Activated CD4-positive, alpha-beta T cell treated with anti-CD3 and anti-CD28 coated beads for 4 hours (primary cell): ENCODE measurements around the gene MAPT.
A peak's percentile ranks its signal among the peaks of the same experiment; 100 is the strongest.
"Not testable (repeated sequence)": the region's sequence is repeated elsewhere in the genome, so short reads cannot be mapped to it uniquely, and the experiment has no call there.

Source experiments
- DNase-seq, 2 donors: peaks; one replicate each; pipeline ENCODE4 v3.0.0-alpha.2; 2020

Gene MAPT

DNA sequence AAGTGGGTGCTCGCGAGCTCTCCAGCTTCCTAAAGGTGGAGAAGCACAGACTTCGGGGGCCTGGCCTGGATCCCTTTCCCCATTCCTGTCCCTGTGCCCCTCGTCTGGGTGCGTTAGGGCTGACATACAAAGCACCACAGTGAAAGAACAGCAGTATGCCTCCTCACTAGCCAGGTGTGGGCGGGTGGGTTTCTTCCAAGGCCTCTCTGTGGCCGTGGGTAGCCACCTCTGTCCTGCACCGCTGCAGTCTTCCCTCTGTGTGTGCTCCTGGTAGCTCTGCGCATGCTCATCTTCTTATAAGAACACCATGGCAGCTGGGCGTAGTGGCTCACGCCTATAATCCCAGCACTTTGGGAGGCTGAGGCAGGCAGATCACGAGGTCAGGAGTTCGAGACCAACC is 102.8 kb downstream of the MAPT start:
- no peak for DNase-seq

DNA sequence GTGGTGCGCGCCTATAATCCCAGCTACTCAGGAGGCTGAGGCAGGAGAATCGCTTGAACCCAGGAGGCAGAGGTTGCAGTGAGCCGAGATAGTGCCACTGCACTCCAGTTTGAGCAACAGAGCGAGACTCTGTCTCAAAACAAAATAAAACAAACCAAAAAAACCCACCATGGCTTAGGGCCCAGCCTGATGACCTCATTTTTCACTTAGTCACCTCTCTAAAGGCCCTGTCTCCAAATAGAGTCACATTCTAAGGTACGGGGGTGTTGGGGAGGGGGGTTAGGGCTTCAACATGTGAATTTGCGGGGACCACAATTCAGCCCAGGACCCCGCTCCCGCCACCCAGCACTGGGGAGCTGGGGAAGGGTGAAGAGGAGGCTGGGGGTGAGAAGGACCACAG is 103.3 kb downstream of the MAPT start:
- no peak for DNase-seq

DNA sequence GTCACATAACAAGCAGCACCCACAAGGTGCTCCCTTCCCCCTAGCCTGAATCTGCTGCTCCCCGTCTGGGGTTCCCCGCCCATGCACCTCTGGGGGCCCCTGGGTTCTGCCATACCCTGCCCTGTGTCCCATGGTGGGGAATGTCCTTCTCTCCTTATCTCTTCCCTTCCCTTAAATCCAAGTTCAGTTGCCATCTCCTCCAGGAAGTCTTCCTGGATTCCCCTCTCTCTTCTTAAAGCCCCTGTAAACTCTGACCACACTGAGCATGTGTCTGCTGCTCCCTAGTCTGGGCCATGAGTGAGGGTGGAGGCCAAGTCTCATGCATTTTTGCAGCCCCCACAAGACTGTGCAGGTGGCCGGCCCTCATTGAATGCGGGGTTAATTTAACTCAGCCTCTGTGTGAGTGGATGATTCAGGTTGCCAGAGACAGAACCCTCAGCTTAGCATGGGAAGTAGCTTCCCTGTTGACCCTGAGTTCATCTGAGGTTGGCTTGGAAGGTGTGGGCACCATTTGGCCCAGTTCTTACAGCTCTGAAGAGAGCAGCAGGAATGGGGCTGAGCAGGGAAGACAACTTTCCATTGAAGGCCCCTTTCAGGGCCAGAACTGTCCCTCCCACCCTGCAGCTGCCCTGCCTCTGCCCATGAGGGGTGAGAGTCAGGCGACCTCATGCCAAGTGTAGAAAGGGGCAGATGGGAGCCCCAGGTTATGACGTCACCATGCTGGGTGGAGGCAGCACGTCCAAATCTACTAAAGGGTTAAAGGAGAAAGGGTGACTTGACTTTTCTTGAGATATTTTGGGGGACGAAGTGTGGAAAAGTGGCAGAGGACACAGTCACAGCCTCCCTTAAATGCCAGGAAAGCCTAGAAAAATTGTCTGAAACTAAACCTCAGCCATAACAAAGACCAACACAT is 104.9 kb downstream of the MAPT start, which contains the start of gene STH:
Gene STH, plus strand, starts transcription at position 264 of the 913 bp plus-strand sequence. Its CDS starts 30 bp downstream, at position 294.
- DNase-seq, result no peak

DNA sequence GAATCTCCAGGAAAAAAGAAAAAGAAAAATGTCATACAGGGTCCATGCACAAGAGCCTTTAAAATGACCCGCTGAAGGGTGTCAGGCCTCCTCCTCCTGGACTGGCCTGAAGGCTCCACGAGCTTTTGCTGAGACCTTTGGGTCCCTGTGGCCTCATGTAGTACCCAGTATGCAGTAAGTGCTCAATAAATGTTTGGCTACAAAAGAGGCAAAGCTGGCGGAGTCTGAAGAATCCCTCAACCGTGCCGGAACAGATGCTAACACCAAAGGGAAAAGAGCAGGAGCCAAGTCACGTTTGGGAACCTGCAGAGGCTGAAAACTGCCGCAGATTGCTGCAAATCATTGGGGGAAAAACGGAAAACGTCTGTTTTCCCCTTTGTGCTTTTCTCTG is 105.5 kb downstream of the MAPT start:
- DNase-seq, result no peak

DNA sequence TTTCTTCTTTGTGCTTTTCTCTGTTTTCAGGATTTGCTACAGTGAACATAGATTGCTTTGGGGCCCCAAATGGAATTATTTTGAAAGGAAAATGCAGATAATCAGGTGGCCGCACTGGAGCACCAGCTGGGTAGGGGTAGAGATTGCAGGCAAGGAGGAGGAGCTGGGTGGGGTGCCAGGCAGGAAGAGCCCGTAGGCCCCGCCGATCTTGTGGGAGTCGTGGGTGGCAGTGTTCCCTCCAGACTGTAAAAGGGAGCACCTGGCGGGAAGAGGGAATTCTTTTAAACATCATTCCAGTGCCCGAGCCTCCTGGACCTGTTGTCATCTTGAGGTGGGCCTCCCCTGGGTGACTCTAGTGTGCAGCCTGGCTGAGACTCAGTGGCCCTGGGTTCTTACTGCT is 105.9 kb downstream of the MAPT start:
- DNase-seq, result no peak

DNA sequence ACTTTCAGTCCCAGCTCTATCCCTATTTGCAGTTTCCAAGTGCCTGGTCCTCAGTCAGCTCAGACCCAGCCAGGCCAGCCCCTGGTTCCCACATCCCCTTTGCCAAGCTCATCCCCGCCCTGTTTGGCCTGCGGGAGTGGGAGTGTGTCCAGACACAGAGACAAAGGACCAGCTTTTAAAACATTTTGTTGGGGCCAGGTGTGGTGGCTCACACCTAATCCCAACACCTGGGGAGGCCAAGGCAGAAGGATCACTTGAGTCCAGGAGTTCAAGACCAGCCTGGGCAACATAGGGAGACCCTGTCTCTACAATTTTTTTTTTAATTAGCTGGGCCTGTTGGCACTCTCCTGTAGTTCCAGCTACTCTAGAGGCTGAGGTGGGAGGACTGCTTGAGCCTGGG is 106.4 kb downstream of the MAPT start:
- DNase-seq, result no peak

DNA sequence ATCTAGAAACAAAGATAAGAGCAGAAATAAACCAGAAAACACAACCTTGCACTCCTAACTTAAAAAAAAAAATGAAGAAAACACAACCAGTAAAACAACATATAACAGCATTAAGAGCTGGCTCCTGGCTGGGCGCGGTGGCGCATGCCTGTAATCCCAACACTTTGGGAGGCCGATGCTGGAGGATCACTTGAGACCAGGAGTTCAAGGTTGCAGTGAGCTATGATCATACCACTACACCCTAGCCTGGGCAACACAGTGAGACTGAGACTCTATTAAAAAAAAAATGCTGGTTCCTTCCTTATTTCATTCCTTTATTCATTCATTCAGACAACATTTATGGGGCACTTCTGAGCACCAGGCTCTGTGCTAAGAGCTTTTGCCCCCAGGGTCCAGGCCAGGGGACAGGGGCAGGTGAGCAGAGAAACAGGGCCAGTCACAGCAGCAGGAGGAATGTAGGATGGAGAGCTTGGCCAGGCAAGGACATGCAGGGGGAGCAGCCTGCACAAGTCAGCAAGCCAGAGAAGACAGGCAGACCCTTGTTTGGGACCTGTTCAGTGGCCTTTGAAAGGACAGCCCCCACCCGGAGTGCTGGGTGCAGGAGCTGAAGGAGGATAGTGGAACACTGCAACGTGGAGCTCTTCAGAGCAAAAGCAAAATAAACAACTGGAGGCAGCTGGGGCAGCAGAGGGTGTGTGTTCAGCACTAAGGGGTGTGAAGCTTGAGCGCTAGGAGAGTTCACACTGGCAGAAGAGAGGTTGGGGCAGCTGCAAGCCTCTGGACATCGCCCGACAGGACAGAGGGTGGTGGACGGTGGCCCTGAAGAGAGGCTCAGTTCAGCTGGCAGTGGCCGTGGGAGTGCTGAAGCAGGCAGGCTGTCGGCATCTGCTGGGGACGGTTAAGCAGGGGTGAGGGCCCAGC is 107.3 kb downstream of the MAPT start:
- no peak for DNase-seq

DNA sequence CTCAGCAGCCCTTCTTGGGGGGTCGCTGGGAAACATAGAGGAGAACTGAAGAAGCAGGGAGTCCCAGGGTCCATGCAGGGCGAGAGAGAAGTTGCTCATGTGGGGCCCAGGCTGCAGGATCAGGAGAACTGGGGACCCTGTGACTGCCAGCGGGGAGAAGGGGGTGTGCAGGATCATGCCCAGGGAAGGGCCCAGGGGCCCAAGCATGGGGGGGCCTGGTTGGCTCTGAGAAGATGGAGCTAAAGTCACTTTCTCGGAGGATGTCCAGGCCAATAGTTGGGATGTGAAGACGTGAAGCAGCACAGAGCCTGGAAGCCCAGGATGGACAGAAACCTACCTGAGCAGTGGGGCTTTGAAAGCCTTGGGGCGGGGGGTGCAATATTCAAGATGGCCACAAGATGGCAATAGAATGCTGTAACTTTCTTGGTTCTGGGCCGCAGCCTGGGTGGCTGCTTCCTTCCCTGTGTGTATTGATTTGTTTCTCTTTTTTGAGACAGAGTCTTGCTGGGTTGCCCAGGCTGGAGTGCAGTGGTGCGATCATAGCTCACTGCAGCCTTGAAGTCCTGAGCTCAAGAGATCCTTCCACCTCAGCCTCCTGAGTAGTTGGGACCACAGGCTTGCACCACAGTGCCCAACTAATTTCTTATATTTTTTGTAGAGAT is 108.1 kb downstream of the MAPT start:
- peak; percentile 63 to 77 for DNase-seq

DNA sequence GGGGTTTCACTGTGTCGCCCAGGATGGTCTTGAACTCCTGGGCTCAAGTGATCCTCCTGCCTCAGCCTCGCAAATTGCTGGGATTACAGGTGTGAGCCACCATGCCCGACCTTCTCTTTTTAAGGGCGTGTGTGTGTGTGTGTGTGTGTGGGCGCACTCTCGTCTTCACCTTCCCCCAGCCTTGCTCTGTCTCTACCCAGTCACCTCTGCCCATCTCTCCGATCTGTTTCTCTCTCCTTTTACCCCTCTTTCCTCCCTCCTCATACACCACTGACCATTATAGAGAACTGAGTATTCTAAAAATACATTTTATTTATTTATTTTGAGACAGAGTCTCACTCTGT is 108.6 kb downstream of the MAPT start:
- DNase-seq, result no peak

DNA sequence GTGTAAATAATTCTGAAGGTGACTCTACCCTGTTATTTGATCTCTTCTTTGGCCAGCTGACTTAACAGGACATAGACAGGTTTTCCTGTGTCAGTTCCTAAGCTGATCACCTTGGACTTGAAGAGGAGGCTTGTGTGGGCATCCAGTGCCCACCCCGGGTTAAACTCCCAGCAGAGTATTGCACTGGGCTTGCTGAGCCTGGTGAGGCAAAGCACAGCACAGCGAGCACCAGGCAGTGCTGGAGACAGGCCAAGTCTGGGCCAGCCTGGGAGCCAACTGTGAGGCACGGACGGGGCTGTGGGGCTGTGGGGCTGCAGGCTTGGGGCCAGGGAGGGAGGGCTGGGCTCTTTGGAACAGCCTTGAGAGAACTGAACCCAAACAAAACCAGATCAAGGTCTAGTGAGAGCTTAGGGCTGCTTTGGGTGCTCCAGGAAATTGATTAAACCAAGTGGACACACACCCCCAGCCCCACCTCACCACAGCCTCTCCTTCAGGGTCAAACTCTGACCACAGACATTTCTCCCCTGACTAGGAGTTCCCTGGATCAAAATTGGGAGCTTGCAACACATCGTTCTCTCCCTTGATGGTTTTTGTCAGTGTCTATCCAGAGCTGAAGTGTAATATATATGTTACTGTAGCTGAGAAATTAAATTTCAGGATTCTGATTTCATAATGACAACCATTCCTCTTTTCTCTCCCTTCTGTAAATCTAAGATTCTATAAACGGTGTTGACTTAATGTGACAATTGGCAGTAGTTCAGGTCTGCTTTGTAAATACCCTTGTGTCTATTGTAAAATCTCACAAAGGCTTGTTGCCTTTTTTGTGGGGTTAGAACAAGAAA is 109.8 kb downstream of the MAPT start:
- DNase-seq, result no peak

DNA sequence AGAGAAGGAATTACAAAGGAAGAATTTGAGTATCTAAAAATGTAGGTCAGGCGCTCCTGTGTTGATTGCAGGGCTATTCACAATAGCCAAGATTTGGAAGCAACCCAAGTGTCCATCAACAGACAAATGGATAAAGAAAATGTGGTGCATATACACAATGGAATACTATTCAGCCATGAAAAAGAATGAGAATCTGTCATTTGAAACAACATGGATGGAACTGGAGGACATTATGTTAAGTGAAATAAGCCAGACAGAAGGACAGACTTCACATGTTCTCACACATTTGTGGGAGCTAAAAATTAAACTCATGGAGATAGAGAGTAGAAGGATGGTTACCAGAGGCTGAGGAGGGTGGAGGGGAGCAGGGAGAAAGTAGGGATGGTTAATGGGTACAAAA is 111.7 kb downstream of the MAPT start:
- DNase-seq, result not testable (repeated sequence)

DNA sequence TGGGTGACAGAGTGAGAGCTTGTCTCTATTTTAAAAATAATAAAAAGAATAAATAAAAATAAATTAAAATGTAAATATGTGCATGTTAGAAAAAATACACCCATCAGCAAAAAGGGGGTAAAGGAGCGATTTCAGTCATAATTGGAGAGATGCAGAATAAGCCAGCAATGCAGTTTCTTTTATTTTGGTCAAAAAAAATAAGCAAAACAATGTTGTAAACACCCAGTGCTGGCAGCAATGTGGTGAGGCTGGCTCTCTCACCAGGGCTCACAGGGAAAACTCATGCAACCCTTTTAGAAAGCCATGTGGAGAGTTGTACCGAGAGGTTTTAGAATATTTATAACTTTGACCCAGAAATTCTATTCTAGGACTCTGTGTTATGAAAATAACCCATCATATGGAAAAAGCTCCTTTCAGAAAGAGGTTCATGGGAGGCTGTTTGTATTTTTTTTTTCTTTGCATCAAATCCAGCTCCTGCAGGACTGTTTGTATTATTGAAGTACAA is 113.2 kb downstream of the MAPT start:
- DNase-seq, result no peak

DNA sequence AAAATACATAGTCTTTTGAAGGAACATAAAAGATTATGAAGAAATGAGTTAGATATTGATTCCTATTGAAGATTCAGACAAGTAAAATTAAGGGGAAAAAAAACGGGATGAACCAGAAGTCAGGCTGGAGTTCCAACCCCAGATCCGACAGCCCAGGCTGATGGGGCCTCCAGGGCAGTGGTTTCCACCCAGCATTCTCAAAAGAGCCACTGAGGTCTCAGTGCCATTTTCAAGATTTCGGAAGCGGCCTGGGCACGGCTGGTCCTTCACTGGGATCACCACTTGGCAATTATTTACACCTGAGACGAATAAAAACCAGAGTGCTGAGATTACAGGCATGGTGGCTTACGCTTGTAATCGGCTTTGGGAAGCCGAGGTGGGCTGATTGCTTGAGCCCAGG is 114.2 kb downstream of the MAPT start:
- DNase-seq, result no peak

DNA sequence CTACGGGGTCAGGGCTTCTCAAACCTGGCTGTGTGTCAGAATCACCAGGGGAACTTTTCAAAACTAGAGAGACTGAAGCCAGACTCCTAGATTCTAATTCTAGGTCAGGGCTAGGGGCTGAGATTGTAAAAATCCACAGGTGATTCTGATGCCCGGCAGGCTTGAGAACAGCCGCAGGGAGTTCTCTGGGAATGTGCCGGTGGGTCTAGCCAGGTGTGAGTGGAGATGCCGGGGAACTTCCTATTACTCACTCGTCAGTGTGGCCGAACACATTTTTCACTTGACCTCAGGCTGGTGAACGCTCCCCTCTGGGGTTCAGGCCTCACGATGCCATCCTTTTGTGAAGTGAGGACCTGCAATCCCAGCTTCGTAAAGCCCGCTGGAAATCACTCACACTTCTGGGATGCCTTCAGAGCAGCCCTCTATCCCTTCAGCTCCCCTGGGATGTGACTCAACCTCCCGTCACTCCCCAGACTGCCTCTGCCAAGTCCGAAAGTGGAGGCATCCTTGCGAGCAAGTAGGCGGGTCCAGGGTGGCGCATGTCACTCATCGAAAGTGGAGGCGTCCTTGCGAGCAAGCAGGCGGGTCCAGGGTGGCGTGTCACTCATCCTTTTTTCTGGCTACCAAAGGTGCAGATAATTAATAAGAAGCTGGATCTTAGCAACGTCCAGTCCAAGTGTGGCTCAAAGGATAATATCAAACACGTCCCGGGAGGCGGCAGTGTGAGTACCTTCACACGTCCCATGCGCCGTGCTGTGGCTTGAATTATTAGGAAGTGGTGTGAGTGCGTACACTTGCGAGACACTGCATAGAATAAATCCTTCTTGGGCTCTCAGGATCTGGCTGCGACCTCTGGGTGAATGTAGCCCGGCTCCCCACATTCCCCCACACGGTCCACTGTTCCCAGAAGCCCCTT is 115.6 kb downstream of the MAPT start:
- no peak for DNase-seq

DNA sequence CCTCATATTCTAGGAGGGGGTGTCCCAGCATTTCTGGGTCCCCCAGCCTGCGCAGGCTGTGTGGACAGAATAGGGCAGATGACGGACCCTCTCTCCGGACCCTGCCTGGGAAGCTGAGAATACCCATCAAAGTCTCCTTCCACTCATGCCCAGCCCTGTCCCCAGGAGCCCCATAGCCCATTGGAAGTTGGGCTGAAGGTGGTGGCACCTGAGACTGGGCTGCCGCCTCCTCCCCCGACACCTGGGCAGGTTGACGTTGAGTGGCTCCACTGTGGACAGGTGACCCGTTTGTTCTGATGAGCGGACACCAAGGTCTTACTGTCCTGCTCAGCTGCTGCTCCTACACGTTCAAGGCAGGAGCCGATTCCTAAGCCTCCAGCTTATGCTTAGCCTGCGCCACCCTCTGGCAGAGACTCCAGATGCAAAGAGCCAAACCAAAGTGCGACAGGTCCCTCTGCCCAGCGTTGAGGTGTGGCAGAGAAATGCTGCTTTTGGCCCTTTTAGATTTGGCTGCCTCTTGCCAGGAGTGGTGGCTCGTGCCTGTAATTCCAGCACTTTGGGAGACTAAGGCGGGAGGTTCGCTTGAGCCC is 116.3 kb downstream of the MAPT start:
- DNase-seq, result no peak

DNA sequence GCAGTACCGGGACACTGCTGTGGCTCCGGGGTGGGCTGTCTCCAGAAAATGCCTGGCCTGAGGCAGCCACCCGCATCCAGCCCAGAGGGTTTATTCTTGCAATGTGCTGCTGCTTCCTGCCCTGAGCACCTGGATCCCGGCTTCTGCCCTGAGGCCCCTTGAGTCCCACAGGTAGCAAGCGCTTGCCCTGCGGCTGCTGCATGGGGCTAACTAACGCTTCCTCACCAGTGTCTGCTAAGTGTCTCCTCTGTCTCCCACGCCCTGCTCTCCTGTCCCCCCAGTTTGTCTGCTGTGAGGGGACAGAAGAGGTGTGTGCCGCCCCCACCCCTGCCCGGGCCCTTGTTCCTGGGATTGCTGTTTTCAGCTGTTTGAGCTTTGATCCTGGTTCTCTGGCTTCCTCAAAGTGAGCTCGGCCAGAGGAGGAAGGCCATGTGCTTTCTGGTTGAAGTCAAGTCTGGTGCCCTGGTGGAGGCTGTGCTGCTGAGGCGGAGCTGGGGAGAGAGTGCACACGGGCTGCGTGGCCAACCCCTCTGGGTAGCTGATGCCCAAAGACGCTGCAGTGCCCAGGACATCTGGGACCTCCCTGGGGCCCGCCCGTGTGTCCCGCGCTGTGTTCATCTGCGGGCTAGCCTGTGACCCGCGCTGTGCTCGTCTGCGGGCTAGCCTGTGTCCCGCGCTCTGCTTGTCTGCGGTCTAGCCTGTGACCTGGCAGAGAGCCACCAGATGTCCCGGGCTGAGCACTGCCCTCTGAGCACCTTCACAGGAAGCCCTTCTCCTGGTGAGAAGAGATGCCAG is 117.6 kb downstream of the MAPT start:
- no peak for DNase-seq

DNA sequence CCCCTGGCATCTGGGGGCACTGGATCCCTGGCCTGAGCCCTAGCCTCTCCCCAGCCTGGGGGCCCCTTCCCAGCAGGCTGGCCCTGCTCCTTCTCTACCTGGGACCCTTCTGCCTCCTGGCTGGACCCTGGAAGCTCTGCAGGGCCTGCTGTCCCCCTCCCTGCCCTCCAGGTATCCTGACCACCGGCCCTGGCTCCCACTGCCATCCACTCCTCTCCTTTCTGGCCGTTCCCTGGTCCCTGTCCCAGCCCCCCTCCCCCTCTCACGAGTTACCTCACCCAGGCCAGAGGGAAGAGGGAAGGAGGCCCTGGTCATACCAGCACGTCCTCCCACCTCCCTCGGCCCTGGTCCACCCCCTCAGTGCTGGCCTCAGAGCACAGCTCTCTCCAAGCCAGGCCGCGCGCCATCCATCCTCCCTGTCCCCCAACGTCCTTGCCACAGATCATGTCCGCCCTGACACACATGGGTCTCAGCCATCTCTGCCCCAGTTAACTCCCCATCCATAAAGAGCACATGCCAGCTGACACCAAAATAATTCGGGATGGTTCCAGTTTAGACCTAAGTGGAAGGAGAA is 118.2 kb downstream of the MAPT start:
- DNase-seq, result no peak

DNA sequence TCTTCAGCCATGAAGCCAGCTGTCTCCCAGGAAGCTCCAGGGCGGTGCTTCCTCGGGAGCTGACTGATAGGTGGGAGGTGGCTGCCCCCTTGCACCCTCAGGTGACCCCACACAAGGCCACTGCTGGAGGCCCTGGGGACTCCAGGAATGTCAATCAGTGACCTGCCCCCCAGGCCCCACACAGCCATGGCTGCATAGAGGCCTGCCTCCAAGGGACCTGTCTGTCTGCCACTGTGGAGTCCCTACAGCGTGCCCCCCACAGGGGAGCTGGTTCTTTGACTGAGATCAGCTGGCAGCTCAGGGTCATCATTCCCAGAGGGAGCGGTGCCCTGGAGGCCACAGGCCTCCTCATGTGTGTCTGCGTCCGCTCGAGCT is 118.8 kb downstream of the MAPT start:
- DNase-seq, result no peak

DNA sequence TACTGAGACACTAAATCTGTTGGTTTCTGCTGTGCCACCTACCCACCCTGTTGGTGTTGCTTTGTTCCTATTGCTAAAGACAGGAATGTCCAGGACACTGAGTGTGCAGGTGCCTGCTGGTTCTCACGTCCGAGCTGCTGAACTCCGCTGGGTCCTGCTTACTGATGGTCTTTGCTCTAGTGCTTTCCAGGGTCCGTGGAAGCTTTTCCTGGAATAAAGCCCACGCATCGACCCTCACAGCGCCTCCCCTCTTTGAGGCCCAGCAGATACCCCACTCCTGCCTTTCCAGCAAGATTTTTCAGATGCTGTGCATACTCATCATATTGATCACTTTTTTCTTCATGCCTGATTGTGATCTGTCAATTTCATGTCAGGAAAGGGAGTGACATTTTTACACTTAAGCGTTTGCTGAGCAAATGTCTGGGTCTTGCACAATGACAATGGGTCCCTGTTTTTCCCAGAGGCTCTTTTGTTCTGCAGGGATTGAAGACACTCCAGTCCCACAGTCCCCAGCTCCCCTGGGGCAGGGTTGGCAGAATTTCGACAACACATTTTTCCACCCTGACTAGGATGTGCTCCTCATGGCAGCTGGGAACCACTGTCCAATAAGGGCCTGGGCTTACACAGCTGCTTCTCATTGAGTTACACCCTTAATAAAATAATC is 119.3 kb downstream of the MAPT start:
- no peak for DNase-seq
